HEK293T (cell line): ENCODE results near the gene NSD1.

Experiments
- ARNT ChIP-seq: fragments of 450-650 bp; IDR thresholded peaks from 2 replicates; pipeline ENCODE4 v1.6.1; 2017; ENCODE audit warnings: mild to moderate bottlenecking
- BHLHE40 ChIP-seq: fragments of 450-650 bp; IDR thresholded peaks from 2 replicates; pipeline ENCODE4 v1.6.1; 2016; ENCODE audit warnings: mild to moderate bottlenecking, moderate library complexity, borderline replicate concordance
- CTBP1 ChIP-seq: fragments of 450-650 bp; IDR thresholded peaks from 2 replicates; pipeline ENCODE4 v1.6.1; 2016; ENCODE audit warnings: borderline replicate concordance
- ELF4 ChIP-seq: fragments of 450-650 bp; IDR thresholded peaks from 2 replicates; pipeline ENCODE4 v1.6.1; 2017; ENCODE audit warnings: antibody characterized with exemption
- FOXA1 ChIP-seq: fragments of 450-650 bp; IDR thresholded peaks from 2 replicates; pipeline ENCODE4 v1.6.1; 2016; ENCODE audit warnings: mild to moderate bottlenecking
- FOXK2 ChIP-seq: fragments of 450-650 bp; IDR thresholded peaks from 2 replicates; pipeline ENCODE4 v1.6.1; 2016; ENCODE audit warnings: mild to moderate bottlenecking
- FOXM1 ChIP-seq: fragments of 450-650 bp; IDR thresholded peaks from 2 replicates; pipeline ENCODE4 v1.6.1; 2017; ENCODE audit warnings: mild to moderate bottlenecking, borderline replicate concordance
- L3MBTL2 ChIP-seq: fragments of 450-650 bp; conservative IDR thresholded peaks from 2 replicates; pipeline ENCODE4 v1.6.1; 2016; ENCODE audit warnings: mild to moderate bottlenecking
- PKNOX1 ChIP-seq: fragments of 450-650 bp; IDR thresholded peaks from 2 replicates; pipeline ENCODE4 v1.6.1; 2016
- SP1 ChIP-seq: fragments of 450-650 bp; IDR thresholded peaks from 2 replicates; pipeline ENCODE4 v1.6.1; 2017
- SUZ12 ChIP-seq: fragments of 450-650 bp; IDR thresholded peaks from 2 replicates; pipeline ENCODE4 v1.6.1; 2016; ENCODE audit warnings: mild to moderate bottlenecking
- TARDBP ChIP-seq: fragments of 450-650 bp; IDR thresholded peaks from 2 replicates; pipeline ENCODE4 v1.6.1; 2016
- ZNF384 ChIP-seq: fragments of 450-650 bp; IDR thresholded peaks from 2 replicates; pipeline ENCODE4 v1.6.1; 2016

GRCh38 chr5:177204281-177204680, 70.7 kb downstream of the NSD1 start:
- TF ChIP-seq L3MBTL2 (no peak), BHLHE40 (no peak), SP1 (no peak), ARNT (no peak), ELF4 (no peak), ZNF384 (no peak), PKNOX1 (no peak), FOXA1 (no peak), FOXK2 (no peak), FOXM1 (no peak), TARDBP (no peak), SUZ12 (no peak), CTBP1 (no peak)
